Erythroblast (primary cell): Measurements from ENCODE around the gene ACAA2.

ENCODE experiments used
- GATA1 ChIP-seq: IDR thresholded peaks from 2 replicates; pipeline ENCODE4 v1.6.1; 2011; ENCODE audit warnings: low read depth, mild to moderate bottlenecking, control low read depth, low read length, moderate library complexity
- POLR2A ChIP-seq: IDR thresholded peaks from 2 replicates; pipeline ENCODE4 v1.6.1; 2011; ENCODE audit warnings: mild to moderate bottlenecking, low read length

GRCh38 chr18:49756671-49757362 lies 56.5 kb downstream of the ACAA2 start:
- TF ChIP-seq POLR2A (no peak), GATA1 (no peak)
